Sigmoid colon (tissue), 7 donors: ENCODE data around the gene MYBBP1A. TPM values are rescaled to one million over a fixed set of nuclear protein-coding genes. Genes with fewer than 3 reads are reported as not detected.

Experiments
- DNase-seq: peaks from one replicate; pipeline ENCODE4 v3.0.0-alpha.2; 2019
- H3K27ac ChIP-seq, 4 donors: fragments of 200-600 bp; sonication (generic); one replicate each; pipeline ENCODE4 v1.5.1; 2016 to 2019; ENCODE audit warnings: mild to moderate bottlenecking in 1 of 4
- H3K27me3 ChIP-seq, 3 donors: fragments of 200-600 bp; sonication (generic); one replicate each; pipeline ENCODE4 v1.5.1; 2019; ENCODE audit warnings: mild to moderate bottlenecking in 1 of 3
- H3K36me3 ChIP-seq, 4 donors: fragments of 200-600 bp; sonication (generic); one replicate each; pipeline ENCODE4 v1.5.1; 2016 to 2019
- H3K4me1 ChIP-seq, 4 donors: fragments of 200-600 bp; sonication (generic); one replicate each; pipeline ENCODE4 v1.5.1; 2017 to 2019
- H3K4me3 ChIP-seq, 4 donors: fragments of 200-600 bp; sonication (generic); one replicate each; pipeline ENCODE4 v1.5.1; 2017 to 2019; ENCODE audit warnings: mild to moderate bottlenecking in 2 of 4, moderate library complexity in 1 of 4
- H3K9me3 ChIP-seq, 4 donors: fragments of 200-600 bp in 3 of 4; sonication (generic) in 3 of 4; one replicate each; pipeline versions ENCODE4 v1.5.1 to v1.6.1; 2013 to 2019
- CTCF ChIP-seq, 4 experiments: fragments of 450-650 bp in 3 of 4; fragments of 200-600 bp in 1 of 4; IDR thresholded peaks; one replicate each; pipeline ENCODE4 v1.5.1; 2016 to 2019; ENCODE audit warnings: antibody characterized with exemption in 4 of 4, mild to moderate bottlenecking in 3 of 4, moderate library complexity in 2 of 4
- EP300 ChIP-seq, 4 donors: sonication (generic); formaldehyde crosslinking; IDR thresholded peaks; one replicate each; pipeline ENCODE4 v1.6.1; 2017; ENCODE audit warnings: antibody characterized with exemption in 4 of 4
- POLR2A ChIP-seq, 2 donors: fragments of 450-650 bp; IDR thresholded peaks; one replicate each; pipeline ENCODE4 v1.6.1; 2016; ENCODE audit warnings: antibody characterized with exemption in 2 of 2, mild to moderate bottlenecking in 2 of 2, moderate library complexity in 2 of 2
- POLR2AphosphoS5 ChIP-seq, 4 donors: sonication (generic); formaldehyde crosslinking; IDR thresholded peaks; one replicate each; pipeline ENCODE4 v1.6.1; 2017; ENCODE audit warnings: antibody characterized with exemption in 4 of 4
- WGBS, 2 donors: extraction: QIAGEN DNeasy Blood & Tissue Kit; methylation state at CpG; one replicate each; pipeline ENCODE4 v1.1.7; 2013; 5-methylcytosine and 5-hydroxymethylcytosine counted together
- intact Hi-C: fragments of 100-400 bp; cut with DNase I; formaldehyde crosslinking; loops from one replicate; pipeline ENCODE4 v1.15.1; 2023
- polyA plus RNA-seq, 3 donors: library from polyadenylated mRNA; stranded (reverse); fragments of 200-250 nt; gene quantifications; one replicate each; pipeline ENCODE4 v1.2.3, GENCODE V29; 2013
- total RNA-seq, 4 donors: library from RNA; depleted of rRNA; stranded (reverse); fragments of >200 nt; gene quantifications; one replicate each; pipeline ENCODE4 v1.1.0, GENCODE V29; 2016
- donor health status: healthy with polysubstance abuse.
- donor health status: Bipolar disorder and iron deficiency.
- donor health status: healthy.

MYBBP1A gene
- total and polyA plus RNA-seq, 7 donors = 6.6 to 44.5 (median 25.8) TPM

GRCh38 chr17:4519361-4519788, 35.8 kb downstream of the MYBBP1A start:
- no peak for TF ChIP-seq POLR2AphosphoS5 (IDR thresholded peaks at IDR 0.05)
- TF ChIP-seq EP300 (IDR thresholded peaks at IDR 0.05) = no peak
- no peak for TF ChIP-seq POLR2A (IDR thresholded peaks at IDR 0.05)
- no peak for TF ChIP-seq CTCF (IDR thresholded peaks at IDR 0.05)
- Histone ChIP-seq H3K27ac (peak overlapping the region; percentile 50 to 76 (median 53)), H3K4me1 (peaks cover 0 to 12% (median 7%) of the 10 kb centered on the region in 4 donors), H3K9me3 (no peaks in the 10 kb centered on the region), H3K36me3 (no peaks in the 10 kb centered on the region), H3K4me3 (no peak overlapping the region), H3K27me3 (no peaks in the 10 kb centered on the region)
- WGBS, 2 donors = 68 to 78% methylated on average over 14 of the region's 14 CpGs
- intact Hi-C loops = no loop called here
- DNase-seq = peak; percentile 63

GRCh38 chr17:4518901-4519300, 36.3 kb downstream of the MYBBP1A start:
- intact Hi-C loops = no loop called here
- 87 to 91% methylated on average over 10 of the region's 10 CpGs for WGBS, 2 donors
- H3K36me3 ChIP-seq = no peaks in the 10 kb centered on the region
- H3K27ac ChIP-seq = peak overlapping the region; percentile 47 to 76 (median 51)
- H3K4me1 ChIP-seq = peaks cover 0 to 12% (median 7%) of the 10 kb centered on the region in 4 donors
- H3K27me3 ChIP-seq = no peaks in the 10 kb centered on the region
- TF ChIP-seq EP300 (IDR thresholded peaks at IDR 0.05) (no peak), CTCF (IDR thresholded peaks at IDR 0.05) (no peak), POLR2AphosphoS5 (IDR thresholded peaks at IDR 0.05) (no peak), POLR2A (IDR thresholded peaks at IDR 0.05) (no peak)
- DNase-seq = peak; percentile 47
- H3K9me3 ChIP-seq = no peaks in the 10 kb centered on the region
- no peak overlapping the region for H3K4me3 ChIP-seq

- no peaks in the 10 kb centered on the region for H3K9me3 ChIP-seq
- intact Hi-C loops = no loop called here
- H3K27me3 ChIP-seq = no peaks in the 10 kb centered on the region
- no peaks in the 10 kb centered on the region for H3K36me3 ChIP-seq
- WGBS, 2 donors = 77 to 82% methylated on average over 11 of the region's 11 CpGs
- H3K4me1 ChIP-seq = peaks cover 0 to 11% (median 6%) of the 10 kb centered on the region in 4 donors
- peak overlapping the region in 1 of 4 donors; percentile 46 for H3K27ac ChIP-seq
- no peak for DNase-seq
- H3K4me3 ChIP-seq = no peak overlapping the region
- TF ChIP-seq EP300 (IDR thresholded peaks at IDR 0.05) (no peak), POLR2A (IDR thresholded peaks at IDR 0.05) (no peak), CTCF (IDR thresholded peaks at IDR 0.05) (no peak), POLR2AphosphoS5 (IDR thresholded peaks at IDR 0.05) (no peak)
These were observed 38.4 kb downstream of the MYBBP1A start for GRCh38 chr17:4516735-4517134.

GRCh38 chr17:4515501-4515900, 39.7 kb downstream of the MYBBP1A start:
- WGBS, 2 donors = 33 to 76% methylated on average over 5 of the region's 5 CpGs
- Histone ChIP-seq H3K4me1 (peaks cover 0 to 4% (median 2%) of the 10 kb centered on the region in 4 donors), H3K36me3 (no peaks in the 10 kb centered on the region), H3K27me3 (no peaks in the 10 kb centered on the region), H3K9me3 (no peaks in the 10 kb centered on the region), H3K27ac (no peak overlapping the region), H3K4me3 (no peak overlapping the region)
- TF ChIP-seq EP300 (IDR thresholded peaks at IDR 0.05) (no peak), POLR2AphosphoS5 (IDR thresholded peaks at IDR 0.05) (no peak), POLR2A (IDR thresholded peaks at IDR 0.05) (no peak), CTCF (IDR thresholded peaks at IDR 0.05) (no peak)
- intact Hi-C loops = no loop called here
- DNase-seq = peak; percentile 59

GRCh38 chr17:4514779-4515178, 40.4 kb downstream of the MYBBP1A start:
- Histone ChIP-seq H3K36me3 (no peaks in the 10 kb centered on the region), H3K27me3 (no peaks in the 10 kb centered on the region), H3K27ac (peak overlapping the region in 1 of 4 donors; percentile 38), H3K4me1 (peaks cover 0 to 2% (median 0%) of the 10 kb centered on the region in 4 donors), H3K4me3 (no peak overlapping the region), H3K9me3 (no peaks in the 10 kb centered on the region)
- 89 to 92% methylated on average over 11 of the region's 11 CpGs for WGBS, 2 donors
- peak; percentile 63 for DNase-seq
- TF ChIP-seq CTCF (IDR thresholded peaks at IDR 0.05) = no peak
- TF ChIP-seq EP300 (IDR thresholded peaks at IDR 0.05) = no peak
- TF ChIP-seq POLR2A (IDR thresholded peaks at IDR 0.05) = no peak
- TF ChIP-seq POLR2AphosphoS5 (IDR thresholded peaks at IDR 0.05) = no peak
- intact Hi-C loops = no loop called here
